HG02885 (cell line): ENCODE data around the gene BTBD10.

Source experiments
- ATAC-seq: cut with Tn5 transposase; IDR thresholded peaks from one replicate; pipeline ENCODE4 v1.9.1; 2021; ENCODE audit warnings: mild to moderate bottlenecking; ENCODE audit not compliant: unreplicated experiment, poor library complexity

Gene BTBD10

GRCh38 chr11:13343067-13343466, 120.0 kb downstream of the BTBD10 start:
- peak; percentile 52 for ATAC-seq

DNA sequence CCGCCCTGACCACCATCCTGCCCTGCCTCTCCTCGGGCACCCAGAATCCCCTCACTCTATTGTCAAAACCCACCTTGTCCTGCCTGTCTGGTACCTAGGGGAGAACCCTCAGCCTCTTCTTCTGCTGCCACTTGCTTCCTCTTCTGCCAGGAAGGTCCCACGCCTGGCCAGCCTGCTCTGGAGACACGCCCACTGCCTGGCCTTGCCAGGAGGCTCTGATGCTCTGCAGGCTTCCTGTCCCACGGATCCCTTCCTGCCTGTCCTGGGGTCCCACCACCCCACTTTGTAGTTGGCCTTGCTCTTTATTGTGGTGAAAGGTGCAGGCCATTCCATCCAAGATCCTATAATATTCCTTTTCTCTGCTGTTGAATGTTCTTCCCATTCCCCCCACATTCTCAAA, 122.0 kb downstream of the BTBD10 start:
- no peak for ATAC-seq

GRCh38 chr11:13339195-13340153, 123.5 kb downstream of the BTBD10 start:
- ATAC-seq, result no peak

DNA sequence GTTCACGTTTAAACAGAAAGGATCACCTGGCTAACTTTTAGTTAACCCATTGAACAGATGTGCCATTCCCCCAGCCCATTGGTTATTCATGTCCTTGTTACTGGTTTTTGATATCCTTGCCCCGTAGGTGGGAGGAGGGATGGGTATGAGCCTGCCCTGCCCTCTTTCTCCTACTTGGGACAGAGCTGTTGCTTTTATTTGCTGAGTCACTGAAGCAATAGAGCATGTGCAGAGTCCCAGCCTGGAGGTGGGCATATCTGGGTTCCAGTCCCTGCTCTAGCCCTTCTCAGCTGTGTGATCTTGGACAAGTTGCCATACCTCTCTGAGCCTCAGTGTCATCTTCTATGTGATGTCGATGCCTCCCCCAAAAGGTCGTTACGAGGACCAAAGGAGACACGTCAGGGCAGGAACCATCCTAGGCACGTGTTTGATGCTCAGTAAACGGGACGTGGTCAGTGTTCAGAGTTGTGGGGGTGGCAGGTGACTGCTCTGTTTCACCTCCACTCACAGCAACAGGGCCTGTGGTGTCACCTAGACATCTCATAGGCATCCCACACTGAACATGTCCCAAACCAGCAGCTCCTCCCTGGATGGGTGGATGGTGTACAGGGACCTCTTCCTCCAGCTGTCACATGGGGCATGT, 124.5 kb downstream of the BTBD10 start:
- no peak for ATAC-seq

GRCh38 chr11:13338019-13338426, 125.0 kb downstream of the BTBD10 start:
- no peak for ATAC-seq
